Dermis microvascular lymphatic vessel endothelial cell (primary cell): ENCODE measurements around the gene PDZD4. TPM values are rescaled to one million over a fixed set of nuclear protein-coding genes. Genes with fewer than 3 reads are reported as not detected.
A peak's percentile ranks its signal among the peaks of the same experiment; 100 is the strongest.

Experiments
- DNase-seq, 2 donors: peaks; one replicate each; pipeline versions ENCODE4 v3.0.0 to v3.0.0-alpha.2; 2010; ENCODE audit warnings: low read depth in 2 of 2
- total RNA-seq: library from RNA; depleted of rRNA; stranded (reverse); fragments of >200 nt; gene quantifications from 2 replicates; pipeline ENCODE4 v1.2.1, GENCODE V29; 2014

Gene PDZD4
- total RNA-seq, 1 donor from 2014 or later, result 0.26 TPM

- DNase-seq, result no peak
These were observed 17.2 kb downstream of the PDZD4 start for GRCh38 chrX:153813161-153813560.

- no peak for DNase-seq
These were observed 18.1 kb downstream of the PDZD4 start for GRCh38 chrX:153812220-153812619.

GRCh38 chrX:153807976-153808375 is 22.4 kb downstream of the PDZD4 start:
- no peak for DNase-seq

- DNase-seq, result peak; percentile 21 to 24
These were observed 23.3 kb downstream of the PDZD4 start for GRCh38 chrX:153806999-153807575.

DNA sequence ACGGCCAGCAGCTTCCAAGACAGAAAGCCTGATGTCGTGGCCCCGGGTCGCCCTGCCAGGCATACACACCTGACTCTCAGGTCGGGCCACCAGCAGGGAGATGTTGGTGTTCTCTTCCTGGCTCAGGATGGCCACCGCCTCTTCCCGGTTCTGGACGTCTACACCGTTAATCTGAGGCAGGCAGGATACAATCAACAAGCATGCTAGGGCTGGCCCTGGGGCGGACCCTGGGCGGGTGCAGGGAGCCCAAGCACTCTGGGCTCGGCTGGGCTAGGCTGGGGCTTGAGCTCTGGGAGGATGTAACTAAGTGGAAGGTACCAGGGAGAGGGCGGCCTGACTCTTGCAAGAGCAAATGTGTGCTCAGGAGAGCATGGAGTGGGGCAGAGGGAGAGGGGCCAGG is 24.9 kb downstream of the PDZD4 start:
- DNase-seq, result no peak

DNA sequence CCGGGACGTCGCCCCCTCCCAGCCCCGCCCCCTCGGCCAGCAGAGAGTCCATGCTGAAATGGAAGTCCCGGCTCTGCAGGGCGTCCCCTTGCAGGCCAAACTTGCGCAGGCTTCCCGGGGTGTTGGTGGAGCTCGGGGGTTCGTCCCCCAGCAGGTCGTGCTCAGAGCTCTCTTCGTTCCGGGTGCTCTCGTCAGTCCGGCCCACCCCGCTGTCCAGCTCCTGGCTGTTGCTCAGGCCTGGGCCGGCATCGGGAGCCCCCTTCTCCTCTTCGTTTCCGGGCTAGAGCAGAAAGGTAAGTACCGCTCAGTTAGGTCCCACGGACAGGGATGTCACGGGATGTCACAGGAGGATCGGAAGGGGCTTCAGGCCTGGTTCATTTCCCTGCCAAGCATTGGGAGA is 25.7 kb downstream of the PDZD4 start:
- DNase-seq, result no peak

- no peak for DNase-seq
These were observed 26.2 kb downstream of the PDZD4 start for GRCh38 chrX:153804100-153804595.

GRCh38 chrX:153803211-153804099 is 26.9 kb downstream of the PDZD4 start:
- no peak for DNase-seq

DNA sequence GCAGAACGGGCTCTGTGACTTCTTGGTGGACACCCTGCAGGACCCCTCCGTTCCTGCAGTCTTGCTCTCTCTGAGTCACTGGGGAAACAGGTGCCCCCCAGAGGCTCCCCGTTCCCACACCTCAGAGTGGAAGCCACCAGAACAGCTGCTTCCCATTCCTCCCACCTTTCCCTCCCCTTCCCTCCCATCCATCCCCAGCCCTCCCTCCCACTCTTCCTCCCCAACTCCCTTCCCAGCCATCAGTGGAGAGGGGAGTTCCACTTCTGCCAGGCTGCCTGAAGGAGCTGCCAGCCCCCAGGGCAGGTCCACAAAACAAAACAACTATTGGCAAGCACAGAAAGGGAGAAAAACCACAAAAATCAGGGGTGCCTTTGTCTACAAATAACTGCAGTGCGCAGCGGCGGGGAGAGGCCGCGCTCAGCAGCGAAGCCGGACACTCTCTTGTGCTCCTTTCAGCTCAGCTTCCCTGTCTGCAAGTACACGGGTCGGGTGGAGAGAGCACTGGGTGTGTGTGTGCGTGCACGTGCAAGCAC is 27.8 kb downstream of the PDZD4 start:
- no peak for DNase-seq

DNA sequence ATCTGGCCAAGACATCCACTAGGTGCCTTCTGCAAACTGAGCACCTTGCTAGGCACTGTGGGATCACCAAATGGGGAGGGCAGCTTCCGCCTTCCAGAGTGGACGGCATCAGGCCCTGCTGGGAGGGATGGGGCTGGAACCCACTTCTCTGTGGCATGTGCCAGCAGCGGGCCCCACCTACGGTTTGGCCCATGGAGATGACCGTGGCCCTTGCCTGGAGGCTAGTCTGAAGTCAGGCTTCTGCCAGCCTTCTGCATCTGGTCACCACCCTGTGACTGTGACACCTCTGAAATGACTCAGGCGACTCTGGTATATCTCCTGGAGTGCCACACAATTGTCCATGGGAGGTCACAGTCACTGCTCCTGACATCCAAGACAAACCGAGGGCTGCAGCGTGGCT is 28.7 kb downstream of the PDZD4 start:
- DNase-seq, result no peak

DNA sequence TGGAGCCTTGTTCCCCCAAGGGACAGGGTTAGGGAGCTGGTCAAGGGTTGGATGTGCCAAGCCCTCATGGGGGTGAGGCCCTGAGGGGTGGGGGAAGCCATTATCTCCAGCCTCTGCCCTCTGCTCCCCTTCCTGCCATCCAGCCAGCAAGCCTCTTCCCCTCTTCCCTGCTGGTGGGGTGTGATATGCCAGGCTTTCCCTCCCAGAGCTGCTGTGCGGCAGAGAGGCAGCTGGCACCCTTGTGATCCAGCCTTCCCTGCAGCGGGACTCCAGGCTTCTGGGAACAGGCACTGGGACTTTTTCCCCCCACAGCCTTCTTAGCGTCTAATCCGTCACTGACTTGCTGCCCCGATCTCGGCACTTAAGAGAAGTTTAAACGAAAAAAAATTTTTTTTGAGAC is 29.6 kb downstream of the PDZD4 start:
- DNase-seq, result no peak

DNA sequence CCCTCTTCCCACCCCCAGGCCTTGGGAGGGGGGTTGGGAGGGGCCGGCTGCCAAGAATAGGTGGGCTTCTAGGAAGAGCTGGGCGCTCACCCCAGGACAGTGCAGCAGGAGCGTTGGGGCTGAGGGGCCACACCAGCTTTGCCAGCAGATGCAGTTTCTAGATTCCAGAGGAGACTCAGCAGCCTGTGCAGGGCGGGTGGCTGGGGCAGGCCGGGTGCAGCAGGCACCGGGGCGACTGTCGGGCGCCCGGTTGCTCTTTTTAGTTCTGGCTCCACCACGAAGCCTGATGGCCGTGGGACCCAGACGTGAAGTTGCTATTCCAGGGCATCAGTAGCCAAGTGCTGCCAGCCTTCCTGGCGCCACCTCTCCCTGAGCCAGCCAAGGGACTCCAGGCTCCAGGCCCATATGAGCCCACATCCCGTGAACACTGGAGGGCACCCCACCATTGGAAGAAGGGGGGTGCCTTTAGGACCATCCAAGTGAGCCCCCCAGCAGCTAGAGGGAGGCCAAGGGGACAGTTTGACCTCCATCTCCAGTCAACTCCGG is 30.1 kb downstream of the PDZD4 start:
- DNase-seq, result no peak

DNA sequence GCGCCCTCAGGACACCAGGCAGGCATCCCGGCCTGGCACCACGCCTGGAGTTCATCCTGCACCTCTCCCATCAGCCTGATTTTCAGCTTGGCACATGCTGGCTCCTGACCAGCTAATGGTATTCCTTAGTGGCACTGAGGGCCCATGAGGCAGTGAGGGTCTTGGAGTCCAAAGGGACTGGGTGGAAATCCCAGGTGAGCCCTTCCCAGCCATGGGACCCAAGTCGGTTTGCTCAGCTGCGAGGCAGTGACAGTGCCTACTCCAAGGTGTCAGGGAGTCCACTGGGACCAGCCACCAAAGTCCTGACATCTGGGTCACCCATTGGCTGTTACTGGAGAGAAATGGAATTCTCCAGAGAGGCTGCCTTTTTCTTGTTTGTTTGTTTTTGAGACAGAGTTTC is 31.0 kb downstream of the PDZD4 start:
- no peak for DNase-seq

GRCh38 chrX:153797415-153798015 is 32.8 kb downstream of the PDZD4 start:
- no peak for DNase-seq

DNA sequence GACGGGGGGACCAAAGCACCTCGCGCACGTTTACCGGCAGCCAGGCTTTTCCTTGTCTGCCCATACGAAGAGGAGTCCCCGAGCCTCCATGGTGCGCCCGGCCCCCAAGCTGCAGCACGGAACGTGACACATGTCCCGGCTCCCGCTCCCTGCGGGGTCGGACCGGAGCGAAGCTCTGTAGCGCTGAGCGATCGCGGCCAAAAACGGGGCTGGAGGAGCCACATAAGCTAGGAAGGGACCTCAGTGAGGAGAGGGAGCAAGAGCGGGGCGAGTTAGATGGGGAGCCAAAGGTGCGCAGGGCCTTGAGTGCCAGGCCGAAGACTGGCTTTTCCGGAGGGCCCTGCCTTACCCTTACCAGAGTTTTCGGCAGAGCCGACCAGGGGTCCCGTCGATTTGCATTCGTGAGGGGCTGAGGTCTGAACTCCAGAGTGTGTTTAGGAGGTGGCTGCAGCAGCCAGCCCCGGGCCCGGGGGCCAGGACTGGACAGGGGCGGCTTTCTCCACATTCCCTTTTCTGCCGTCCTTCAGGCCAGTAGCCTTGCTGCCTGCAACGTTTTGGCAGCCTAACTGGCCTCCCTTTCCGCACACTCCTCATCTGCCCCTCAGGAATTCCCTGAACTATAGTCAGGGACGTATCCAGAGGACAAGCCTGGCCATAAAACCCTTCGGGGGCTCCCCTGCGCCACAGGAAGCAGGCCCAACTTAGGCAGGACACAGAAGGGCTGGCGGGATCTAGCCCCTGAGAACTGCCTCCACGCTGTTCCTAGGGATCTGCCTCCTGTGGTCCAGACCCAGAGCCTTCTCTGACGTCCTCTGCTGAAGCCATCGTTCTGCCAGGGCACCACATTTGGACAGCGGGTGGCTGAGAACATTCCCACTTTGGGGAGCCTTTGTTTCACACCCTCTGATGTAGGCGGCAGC is 35.2 kb downstream of the PDZD4 start:
- DNase-seq, result peak in 1 of 2 donors; percentile 11

GRCh38 chrX:153794018-153794896 is 36.1 kb downstream of the PDZD4 start, which contains the start of the genes IDH3G and SSR4:
Gene IDH3G, minus strand, starts transcription at chrX:153794375. Its CDS starts 49 bp downstream, at chrX:153794326.
Gene SSR4, plus strand, starts transcription at chrX:153794668. Its CDS starts 20 bp downstream, at chrX:153794688.
- peak; percentile 87 to 96 for DNase-seq

- DNase-seq, result no peak
These were observed 37.1 kb downstream of the PDZD4 start for GRCh38 chrX:153793291-153793690.

DNA sequence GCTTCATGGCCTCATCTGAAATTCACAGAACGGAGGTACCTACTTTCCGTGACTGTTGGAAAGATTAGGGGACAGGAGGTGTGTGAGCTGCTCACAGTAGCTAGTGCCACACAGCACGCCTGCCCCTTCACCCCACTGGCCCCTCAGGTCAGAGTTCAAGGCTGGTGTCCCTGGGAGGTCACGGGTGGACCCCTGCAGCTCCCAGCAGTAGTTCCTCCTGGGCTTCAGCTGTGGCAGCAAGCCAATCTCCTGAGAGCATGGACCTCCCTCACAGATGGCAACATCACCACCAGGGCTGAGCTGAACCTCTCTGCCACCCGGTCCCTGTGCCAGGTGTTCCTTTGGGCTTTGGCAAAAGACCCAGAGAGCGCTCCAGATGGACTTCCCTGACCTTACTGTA is 38.0 kb downstream of the PDZD4 start:
- no peak for DNase-seq

- DNase-seq, result no peak
These were observed 39.1 kb downstream of the PDZD4 start for GRCh38 chrX:153791104-153791852.
